ENCODE data around the gene RITA1.
"Not testable (repeated sequence)": the region's sequence is repeated elsewhere in the genome, so short reads cannot be mapped to it uniquely, and the experiment has no call there.

RITA1 gene

GRCh38 chr12:113185180-113186032 lies at the start of gene RITA1, which contains the start of gene DDX54:
TSS of gene RITA1 (plus strand) at chr12:113185721. CDS start at chr12:113186747, 1,026 bp downstream.
TSS of gene DDX54 (minus strand) at chr12:113185478. CDS start at chr12:113185451, 27 bp downstream.
- DNase-seq: peak; percentile 87

GRCh38 chr12:113136128-113136989 lies 49.2 kb upstream of the RITA1 start:
- peak; percentile 77 for DNase-seq

GRCh38 chr12:113136990-113137511 lies 48.5 kb upstream of the RITA1 start:
- DNase-seq: no peak

- no peak for DNase-seq
Measured at GRCh38 chr12:113137861-113138783, 47.4 kb upstream of the RITA1 start.

GRCh38 chr12:113138826-113139225 lies 46.7 kb upstream of the RITA1 start:
- no peak for DNase-seq

GRCh38 chr12:113140706-113141105 lies 44.8 kb upstream of the RITA1 start:
- no peak for DNase-seq

GRCh38 chr12:113141716-113142115 lies 43.8 kb upstream of the RITA1 start:
- DNase-seq: not testable (repeated sequence)

GRCh38 chr12:113142173-113142885 lies 43.2 kb upstream of the RITA1 start:
- DNase-seq: peak; percentile 39

GRCh38 chr12:113142886-113143332 lies 42.6 kb upstream of the RITA1 start:
- no peak for DNase-seq

GRCh38 chr12:113143959-113144358 lies 41.6 kb upstream of the RITA1 start:
- no peak for DNase-seq

- no peak for DNase-seq
Measured at GRCh38 chr12:113144806-113145205, 40.7 kb upstream of the RITA1 start.

GRCh38 chr12:113145720-113146551 lies 39.6 kb upstream of the RITA1 start:
- no peak for DNase-seq

- no peak for DNase-seq
Measured at GRCh38 chr12:113146999-113147398, 38.5 kb upstream of the RITA1 start.

GRCh38 chr12:113149361-113150150 lies 36.0 kb upstream of the RITA1 start, which contains the start of gene CFAP73:
TSS of gene CFAP73 (plus strand) at chr12:113149724. CDS start at chr12:113149858, 134 bp downstream.
- peak; percentile 46 for DNase-seq

GRCh38 chr12:113151655-113152054 lies 33.9 kb upstream of the RITA1 start:
- DNase-seq: no peak

GRCh38 chr12:113152196-113152834 lies 33.2 kb upstream of the RITA1 start:
- DNase-seq: no peak

- peak; percentile 76 for DNase-seq
Measured at GRCh38 chr12:113152835-113153814, 32.4 kb upstream of the RITA1 start.
